ENCODE measurements around the gene CASZ1.

- TF ChIP-seq TAF1 (IDR thresholded peaks at IDR 0.05; ENCODE audit: borderline replicate concordance, low read depth, low read length): no peak
- TF ChIP-seq CTCF (IDR thresholded peaks at IDR 0.05 in 2 of 3, conservative IDR thresholded peaks at IDR 0.05 in 1 of 3; ENCODE audit: control insufficient read depth in 2 of 3, extremely low read depth in 1 of 3, insufficient read depth in 1 of 3, low read depth in 3 of 3, low read length in 3 of 3): no peak
- TF ChIP-seq JUND (IDR thresholded peaks at IDR 0.05; ENCODE audit: low read depth, low read length): no peak
- no peak for TF ChIP-seq MAX (IDR thresholded peaks at IDR 0.05; ENCODE audit: low read depth, low read length)
- TF ChIP-seq EP300 (IDR thresholded peaks at IDR 0.05; ENCODE audit: borderline replicate concordance in 1 of 2, control insufficient read depth in 1 of 2, low read depth in 2 of 2, low read length in 2 of 2): no peak
- no peak for TF ChIP-seq POLR2A (IDR thresholded peaks at IDR 0.05; ENCODE audit: low read depth, low read length)
- no peak for TF ChIP-seq PRDM15 (CRISPR knock-in tag; IDR thresholded peaks at IDR 0.05)
- no peak for TF ChIP-seq ZNF274 (IDR thresholded peaks at IDR 0.05; ENCODE audit: insufficient read depth, insufficient read length)
- no peak for TF ChIP-seq POLR2AphosphoS5 (IDR thresholded peaks at IDR 0.05; ENCODE audit: low read length)
- TF ChIP-seq RAD21 (IDR thresholded peaks at IDR 0.05; ENCODE audit: insufficient read depth, low read depth, low read length): no peak
- TF ChIP-seq FOS (IDR thresholded peaks at IDR 0.05; ENCODE audit: borderline replicate concordance, extremely low read depth, insufficient read length): no peak
- no peak for TF ChIP-seq FOXM1 (IDR thresholded peaks at IDR 0.05; ENCODE audit: low read depth, low read length)
- TF ChIP-seq SIN3A (IDR thresholded peaks at IDR 0.05; ENCODE audit: low read depth, low read length): no peak
- no peak for TF ChIP-seq ZNF384 (IDR thresholded peaks at IDR 0.05; ENCODE audit: borderline replicate concordance, low read depth, low read length)
These were observed 41.7 kb downstream of the CASZ1 start for GRCh38 chr1:10754568-10755329.
